H1 (cell line): Measurements from ENCODE around the gene WDR31.
"Not testable (repeated sequence)": the region's sequence is repeated elsewhere in the genome, so short reads cannot be mapped to it uniquely, and the experiment has no call there.

ENCODE experiments used
- BRCA1 ChIP-seq: IDR thresholded peaks from 2 replicates; pipeline ENCODE4 v1.6.1; 2012; ENCODE audit warnings: low read depth, low read length, improper control_type of control experiment
- CTCF ChIP-seq, 3 experiments: IDR thresholded peaks; 1 replicate in 2 of 3; 2 replicates in 1 of 3; pipeline versions ENCODE4 v1.5.1 to v1.6.1; 2011; ENCODE audit warnings: low read length in 3 of 3, mild to moderate bottlenecking in 3 of 3, inconsistent platforms in 2 of 3, low read depth in 1 of 3, moderate library complexity in 1 of 3; ENCODE audit not compliant: insufficient read depth in 1 of 3; ENCODE audit errors: control extremely low read depth in 1 of 3
- EP300 ChIP-seq, 2 experiments: IDR thresholded peaks; 1 replicate in 1 of 2; 2 replicates in 1 of 2; pipeline ENCODE4 v1.6.1; 2011 to 2012; ENCODE audit warnings: low read depth in 2 of 2, low read length in 2 of 2, mild to moderate bottlenecking in 2 of 2, borderline replicate concordance in 1 of 2, inconsistent platforms in 1 of 2, moderate library complexity in 1 of 2
- KDM1A ChIP-seq: fragments of 200-600, 300-600 bp; sonication (generic); IDR thresholded peaks from 2 replicates; pipeline ENCODE4 v1.7.1; 2016; ENCODE audit warnings: mild to moderate bottlenecking, low read length, borderline replicate concordance
- MAX ChIP-seq: IDR thresholded peaks from 2 replicates; pipeline ENCODE4 v1.6.1; 2012; ENCODE audit warnings: inconsistent platforms
- PHF8 ChIP-seq: fragments of 200-600 bp; sonication (generic); conservative IDR thresholded peaks from 2 replicates; pipeline ENCODE4 v1.7.1; 2012; ENCODE audit warnings: low read depth, mild to moderate bottlenecking, inconsistent platforms, low read length, moderate library complexity
- POLR2A ChIP-seq, 2 experiments: IDR thresholded peaks; 1 replicate in 1 of 2; 2 replicates in 1 of 2; pipeline ENCODE4 v1.6.1; 2011; ENCODE audit warnings: low read depth in 2 of 2, low read length in 2 of 2, mild to moderate bottlenecking in 2 of 2; ENCODE audit errors: control extremely low read depth in 1 of 2
- SUZ12 ChIP-seq: fragments of 200-600 bp; sonication (generic); IDR thresholded peaks from 2 replicates; pipeline ENCODE4 v1.6.1; 2012; ENCODE audit warnings: mild to moderate bottlenecking, inconsistent platforms, low read length, moderate library complexity, mixed read lengths
- TAF1 ChIP-seq: IDR thresholded peaks from 2 replicates; pipeline ENCODE4 v1.6.1; 2011; ENCODE audit warnings: mild to moderate bottlenecking, low read depth, low read length
- YY1 ChIP-seq: IDR thresholded peaks from 2 replicates; pipeline ENCODE4 v1.6.1; 2011; ENCODE audit warnings: low read depth, mild to moderate bottlenecking, low read length
- ZNF274 ChIP-seq: IDR thresholded peaks from 2 replicates; pipeline ENCODE4 v1.7.0; 2012; ENCODE audit warnings: low read length, borderline replicate concordance; ENCODE audit errors: extremely low read depth

GRCh38 chr9:113381441-113381840 is 41.4 kb upstream of the WDR31 start:
- TF ChIP-seq CTCF (IDR thresholded peaks at IDR 0.05; ENCODE audit: control extremely low read depth in 1 of 3, insufficient read depth in 1 of 3, low read depth in 1 of 3, low read length in 3 of 3); KDM1A; BRCA1; MAX; SUZ12; PHF8; YY1; ZNF274; EP300 (IDR thresholded peaks at IDR 0.05; ENCODE audit: borderline replicate concordance in 1 of 2, low read depth in 2 of 2, low read length in 2 of 2); POLR2A (IDR thresholded peaks at IDR 0.05; ENCODE audit: control extremely low read depth in 1 of 2, low read depth in 2 of 2, low read length in 2 of 2); TAF1: not testable (repeated sequence)
